HFFc6 (cell line): ENCODE measurements around the gene TENT4B. TPM values are rescaled to one million over a fixed set of nuclear protein-coding genes. Genes with fewer than 3 reads are reported as not detected.
A peak's percentile ranks its signal among the peaks of the same experiment; 100 is the strongest.

ENCODE experiments used
- DNase-seq: peaks from one replicate; pipeline ENCODE4 v3.0.0-alpha.2; 2018
- H3K27ac Mint-ChIP-seq: 2 replicates; pipeline ENCODE4 v1.8.0; 2020; ENCODE audit warnings: mild to moderate bottlenecking, mixed read lengths
- H3K27me3 Mint-ChIP-seq: 2 replicates; pipeline ENCODE4 v1.8.0; 2021; ENCODE audit warnings: mild to moderate bottlenecking, moderate library complexity, mixed read lengths; ENCODE audit not compliant: insufficient read depth
- H3K36me3 Mint-ChIP-seq: 2 replicates; pipeline ENCODE4 v1.8.0; 2021; ENCODE audit warnings: low read depth, mixed read lengths
- H3K4me1 Mint-ChIP-seq: 2 replicates; pipeline ENCODE4 v1.8.0; 2020; ENCODE audit warnings: low read depth, mixed read lengths
- H3K4me3 Mint-ChIP-seq: 2 replicates; pipeline ENCODE4 v1.8.0; 2020; ENCODE audit warnings: mild to moderate bottlenecking, moderate library complexity, mixed read lengths
- H3K9me3 Mint-ChIP-seq: 2 replicates; pipeline ENCODE4 v1.8.0; 2020; ENCODE audit warnings: mild to moderate bottlenecking, mixed read lengths
- total RNA-seq, 6 experiments: library from RNA; stranded (reverse); fragmentation: NEBNext Ultra II Directional; extraction: Animal tissue kit (Norgen Biotek cat#: 25700); gene quantifications; 2 replicates in 1 of 6; 3 replicates in 5 of 6; pipeline ENCODE4 v1.2.3, GENCODE V29; 2021
- TF ChIP-seq, protein P1 (sequence below): fragments of 200-600 bp; sonication (generic); IDR thresholded peaks from 2 replicates; pipeline ENCODE4 v1.5.0; 2021; ENCODE audit warnings: antibody characterized with exemption, mild to moderate bottlenecking

The TENT4B gene
- total RNA-seq, 6 experiments from 2014 or later: 19.4 to 23.0 (median 21.6) TPM

DNA sequence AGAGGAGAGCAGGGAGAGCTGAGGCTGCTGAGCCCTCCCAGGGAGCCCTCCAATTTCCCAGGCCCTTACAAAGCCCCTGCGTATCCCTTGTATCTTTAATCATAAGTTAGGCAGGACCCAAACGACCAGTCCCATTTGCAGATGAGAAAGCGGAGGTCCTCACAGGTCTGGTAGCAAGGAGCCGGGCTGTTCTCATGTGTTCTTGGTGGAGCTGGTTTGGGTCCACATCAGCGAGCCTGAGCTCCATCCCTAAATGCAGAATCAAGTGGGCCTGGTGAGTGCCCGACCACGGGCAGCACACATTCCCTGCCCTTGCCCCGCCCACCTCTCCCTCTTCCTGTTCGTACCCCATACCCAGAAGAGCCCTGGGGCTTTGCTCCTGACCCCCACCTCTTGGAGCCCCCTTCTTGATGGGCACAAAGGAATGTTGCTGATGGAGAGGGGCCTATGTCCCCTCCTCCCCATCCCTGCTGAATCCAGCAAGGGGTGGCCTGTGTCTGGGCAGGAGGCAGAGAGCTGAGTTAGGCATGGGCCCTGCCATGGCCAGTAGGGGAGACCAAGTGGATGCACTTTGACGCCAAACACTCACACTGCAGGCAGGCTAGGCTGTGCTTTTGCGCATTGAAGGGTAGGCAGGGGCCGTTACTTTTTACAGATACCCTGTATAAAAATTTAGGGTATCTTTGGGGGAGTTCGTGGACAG lies 95.0 kb downstream of the TENT4B start:
- no peak overlapping the region for H3K27ac Mint-ChIP-seq
- peaks cover 7% of the 10 kb centered on the region for H3K27me3 Mint-ChIP-seq
- H3K9me3 Mint-ChIP-seq: no peaks in the 10 kb centered on the region
- TF ChIP-seq, protein P1, sequence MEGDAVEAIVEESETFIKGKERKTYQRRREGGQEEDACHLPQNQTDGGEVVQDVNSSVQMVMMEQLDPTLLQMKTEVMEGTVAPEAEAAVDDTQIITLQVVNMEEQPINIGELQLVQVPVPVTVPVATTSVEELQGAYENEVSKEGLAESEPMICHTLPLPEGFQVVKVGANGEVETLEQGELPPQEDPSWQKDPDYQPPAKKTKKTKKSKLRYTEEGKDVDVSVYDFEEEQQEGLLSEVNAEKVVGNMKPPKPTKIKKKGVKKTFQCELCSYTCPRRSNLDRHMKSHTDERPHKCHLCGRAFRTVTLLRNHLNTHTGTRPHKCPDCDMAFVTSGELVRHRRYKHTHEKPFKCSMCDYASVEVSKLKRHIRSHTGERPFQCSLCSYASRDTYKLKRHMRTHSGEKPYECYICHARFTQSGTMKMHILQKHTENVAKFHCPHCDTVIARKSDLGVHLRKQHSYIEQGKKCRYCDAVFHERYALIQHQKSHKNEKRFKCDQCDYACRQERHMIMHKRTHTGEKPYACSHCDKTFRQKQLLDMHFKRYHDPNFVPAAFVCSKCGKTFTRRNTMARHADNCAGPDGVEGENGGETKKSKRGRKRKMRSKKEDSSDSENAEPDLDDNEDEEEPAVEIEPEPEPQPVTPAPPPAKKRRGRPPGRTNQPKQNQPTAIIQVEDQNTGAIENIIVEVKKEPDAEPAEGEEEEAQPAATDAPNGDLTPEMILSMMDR: no peak
- peaks cover 35% of the 10 kb centered on the region for H3K4me1 Mint-ChIP-seq
- no peak for DNase-seq
- no peaks in the 10 kb centered on the region for H3K36me3 Mint-ChIP-seq
- no peak overlapping the region for H3K4me3 Mint-ChIP-seq

DNA sequence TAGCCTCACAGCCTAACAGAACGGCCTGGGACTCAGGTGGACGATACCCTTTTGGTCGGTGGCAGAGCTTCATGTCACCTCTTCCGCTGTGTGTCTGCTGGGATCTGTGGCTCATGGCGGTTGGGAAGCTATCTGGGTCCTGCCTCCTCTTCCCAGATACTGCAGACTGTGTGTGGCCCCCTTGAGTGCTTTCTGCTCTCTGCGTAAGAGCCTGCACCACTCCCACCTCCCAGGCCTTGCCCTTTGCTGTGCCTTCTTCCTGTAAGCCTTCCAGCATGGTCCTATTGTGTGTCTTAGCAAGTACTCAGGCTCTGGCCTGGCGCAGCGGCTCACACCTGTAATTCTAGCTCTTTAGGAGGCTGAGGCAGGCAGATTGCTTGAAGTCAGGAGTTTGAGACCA lies 95.7 kb downstream of the TENT4B start:
- DNase-seq: no peak
- no peak overlapping the region for H3K27ac Mint-ChIP-seq
- no peaks in the 10 kb centered on the region for H3K36me3 Mint-ChIP-seq
- no peak overlapping the region for H3K4me3 Mint-ChIP-seq
- peaks cover 35% of the 10 kb centered on the region for H3K4me1 Mint-ChIP-seq
- no peaks in the 10 kb centered on the region for H3K9me3 Mint-ChIP-seq
- TF ChIP-seq, protein P1: no peak
- peaks cover 8% of the 10 kb centered on the region for H3K27me3 Mint-ChIP-seq

DNA sequence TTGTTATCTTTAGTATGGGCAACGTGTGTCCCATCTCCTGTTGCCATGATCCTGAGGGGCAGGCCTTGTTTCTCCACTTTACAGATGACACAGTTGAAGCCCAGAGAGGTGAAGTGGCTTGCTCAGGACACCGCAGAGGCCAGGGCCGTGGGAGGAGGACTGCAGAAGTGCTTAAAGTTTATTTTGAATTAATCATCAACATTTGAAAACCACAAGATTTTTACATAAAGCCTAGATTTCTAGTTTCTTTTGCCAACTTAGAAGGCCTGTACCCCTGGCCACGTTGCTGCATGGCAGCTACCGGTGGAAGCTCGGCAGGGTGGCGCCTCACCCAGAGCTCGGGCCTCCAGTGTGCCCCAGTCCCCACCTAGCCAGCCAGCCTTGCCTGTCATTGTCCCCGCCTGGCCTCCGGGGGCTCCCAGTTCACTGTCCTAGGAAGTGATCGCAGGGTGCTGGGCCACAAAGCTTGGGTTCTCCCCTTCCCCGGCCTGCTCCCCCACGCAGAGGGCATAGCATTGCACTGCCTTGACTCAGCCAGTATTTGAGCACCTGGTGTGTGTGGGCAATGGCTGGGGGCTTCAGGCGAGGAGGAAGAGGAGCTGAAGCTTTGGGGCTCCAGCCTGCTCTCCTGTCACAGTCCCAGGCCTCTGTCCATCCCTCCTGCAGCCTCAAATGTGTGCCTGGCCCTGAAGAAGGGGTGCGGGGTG lies 98.4 kb downstream of the TENT4B start:
- Mint-ChIP-seq H3K9me3 (no peaks in the 10 kb centered on the region), H3K36me3 (no peaks in the 10 kb centered on the region), H3K27ac (peak overlapping the region; percentile 80), H3K4me3 (peak overlapping the region; percentile 51; the same call in 1 of the 2 replicates), H3K27me3 (peaks cover 17% of the 10 kb centered on the region), H3K4me1 (peaks cover 19% of the 10 kb centered on the region)
- peak; percentile 92 for DNase-seq
- TF ChIP-seq, protein P1: no peak

DNA sequence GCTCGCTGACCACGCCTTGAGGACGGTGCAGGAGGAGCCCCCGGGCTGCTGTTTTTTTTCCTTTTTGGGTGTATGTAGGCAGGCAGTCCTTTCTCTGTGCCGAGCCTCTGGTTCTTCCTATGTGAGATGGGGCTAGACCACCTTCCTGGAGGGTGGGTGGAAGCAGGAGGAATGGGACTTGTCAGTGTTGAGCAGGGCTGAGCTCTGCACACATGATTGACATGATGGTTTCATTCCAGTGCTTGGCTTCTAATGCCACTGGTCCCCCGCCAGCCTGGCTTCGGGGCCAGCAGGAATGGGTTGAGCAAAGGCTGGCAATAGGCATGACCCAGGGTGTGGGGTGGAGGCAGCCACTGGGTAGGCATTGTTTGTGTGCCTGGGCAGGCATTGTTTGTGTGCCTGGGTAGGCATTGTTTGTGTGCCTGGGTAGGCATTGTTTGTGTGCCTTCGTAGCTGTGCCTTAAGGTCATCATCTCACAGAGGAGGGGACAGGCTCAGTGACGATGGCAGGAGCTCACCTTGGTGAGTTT lies 99.0 kb downstream of the TENT4B start:
- TF ChIP-seq, protein P1: no peak
- peak overlapping the region; percentile 31; the same call in 1 of the 2 replicates for H3K27ac Mint-ChIP-seq
- H3K4me3 Mint-ChIP-seq: no peak overlapping the region
- peaks cover 19% of the 10 kb centered on the region for H3K4me1 Mint-ChIP-seq
- DNase-seq: no peak
- no peaks in the 10 kb centered on the region for H3K36me3 Mint-ChIP-seq
- no peaks in the 10 kb centered on the region for H3K9me3 Mint-ChIP-seq
- peaks cover 15% of the 10 kb centered on the region for H3K27me3 Mint-ChIP-seq

DNA sequence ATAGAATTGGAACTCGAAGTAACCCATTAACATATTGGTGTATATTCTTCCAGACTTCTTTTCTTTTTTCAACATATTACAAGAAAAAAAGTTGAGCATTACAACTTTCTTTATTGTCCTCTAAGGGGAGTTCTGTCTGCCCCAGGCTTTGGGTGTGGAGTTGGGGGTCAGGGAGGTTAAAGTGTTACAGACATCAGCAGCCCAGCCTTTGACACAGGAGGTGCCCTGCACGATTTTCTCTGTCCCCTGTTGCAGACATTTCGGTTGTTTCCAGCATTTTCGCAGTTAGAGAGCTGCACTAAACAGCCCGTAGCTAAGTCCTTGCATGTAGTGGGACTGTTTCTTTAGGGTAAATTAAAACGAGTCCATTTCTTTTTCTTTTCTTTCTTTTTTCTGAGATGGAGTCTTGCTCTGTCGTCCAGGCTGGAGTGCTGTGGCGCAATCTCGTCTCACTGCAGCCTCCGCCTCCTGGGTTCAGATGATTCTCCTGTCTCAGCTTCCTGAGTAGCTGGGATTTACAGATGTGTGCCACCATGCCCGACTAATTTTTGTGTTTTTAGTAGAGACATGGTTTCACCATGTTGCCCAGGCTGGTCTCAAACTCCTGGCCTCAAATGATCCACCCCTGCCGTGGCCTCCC lies 99.9 kb downstream of the TENT4B start:
- TF ChIP-seq, protein P1: no peak
- H3K4me1 Mint-ChIP-seq: peaks cover 19% of the 10 kb centered on the region
- H3K4me3 Mint-ChIP-seq: no peak overlapping the region
- H3K27me3 Mint-ChIP-seq: peaks cover 15% of the 10 kb centered on the region
- no peak overlapping the region for H3K27ac Mint-ChIP-seq
- DNase-seq: no peak
- H3K9me3 Mint-ChIP-seq: no peaks in the 10 kb centered on the region
- H3K36me3 Mint-ChIP-seq: no peaks in the 10 kb centered on the region
